OCI-LY7 (cell line): Measurements from ENCODE around the gene HEY2. TPM values are rescaled to one million over a fixed set of nuclear protein-coding genes. Genes with fewer than 3 reads are reported as not detected.
A peak's percentile ranks its signal among the peaks of the same experiment; 100 is the strongest.

Source experiments
- BruUV-seq: library from RNA; stranded (reverse); fragments of 400-500 nt; replicated peaks from 2 replicates; lab custom pipeline; 2021; lab: Mats Ljungman, UMichigan
- CTCF ChIA-PET: fragments of 300-600 bp; sonication (Branson Sonifier 250); formaldehyde crosslinking; loops from one replicate; lab custom pipeline; 2022; ENCODE audit warnings: antibody characterized with exemption; ENCODE audit not compliant: unreplicated experiment; lab: Charles Lee
- POLR2A ChIA-PET: fragments of 300-600 bp; sonication (Branson Sonifier 250); formaldehyde crosslinking; loops from one replicate; lab custom pipeline; 2022; ENCODE audit warnings: antibody characterized with exemption; lab: Charles Lee
- DNase-seq: peaks from one replicate; pipeline ENCODE4 v3.0.0-alpha.2; 2015; ENCODE audit warnings: low spot score
- H2AFZ ChIP-seq: fragments of 200-600 bp; sonication (generic), shearing (Covaris generic); 2 replicates; pipeline ENCODE4 v1.6.1; 2014; ENCODE audit warnings: mild to moderate bottlenecking, antibody characterized with exemption, low read length, moderate library complexity
- H3K27ac ChIP-seq: fragments of 200-600 bp; sonication (generic); 2 replicates; pipeline ENCODE4 v1.5.1; 2014; ENCODE audit warnings: mixed run types, low read depth, mild to moderate bottlenecking, moderate library complexity, low read length, inconsistent platforms; ENCODE audit not compliant: poor library complexity, severe bottlenecking
- H3K36me3 ChIP-seq: fragments of 200-600 bp; sonication (generic); 2 replicates; pipeline ENCODE4 v1.6.1; 2014; ENCODE audit warnings: mild to moderate bottlenecking, antibody characterized with exemption, low read length, moderate library complexity, mixed read lengths; ENCODE audit not compliant: insufficient read depth
- H3K4me1 ChIP-seq: fragments of 200-600 bp; sonication (generic); 2 replicates; pipeline ENCODE4 v1.5.1; 2014; ENCODE audit warnings: mild to moderate bottlenecking, low read length; ENCODE audit not compliant: insufficient read depth, poor library complexity, severe bottlenecking
- H3K4me2 ChIP-seq: fragments of 200-600 bp; sonication (generic); 2 replicates; pipeline ENCODE4 v1.6.1; 2014; ENCODE audit warnings: mild to moderate bottlenecking, low read length
- H3K4me3 ChIP-seq: fragments of 200-600 bp; sonication (generic); 2 replicates; pipeline ENCODE4 v1.5.1; 2014; ENCODE audit warnings: mild to moderate bottlenecking, low read depth, low read length; ENCODE audit not compliant: poor library complexity, severe bottlenecking
- H3K79me2 ChIP-seq: fragments of 200-600 bp; sonication (generic); 2 replicates; pipeline ENCODE4 v1.6.1; 2016; ENCODE audit warnings: low read depth, mild to moderate bottlenecking, low read length, moderate library complexity, mixed read lengths; ENCODE audit not compliant: insufficient read depth
- H3K9me2 ChIP-seq: fragments of 200-600 bp; sonication (generic); 2 replicates; pipeline ENCODE4 v1.6.1; 2016; ENCODE audit warnings: mild to moderate bottlenecking, low read length, mixed read lengths; ENCODE audit not compliant: insufficient read depth
- H3K9me3 ChIP-seq: fragments of 200-600 bp; sonication (generic); 2 replicates; pipeline ENCODE4 v1.6.1; 2014; ENCODE audit warnings: mild to moderate bottlenecking, mixed run types, low read length, mixed read lengths
- H4K20me1 ChIP-seq: fragments of 200-600 bp; sonication (generic); 2 replicates; pipeline ENCODE4 v1.6.1; 2014; ENCODE audit warnings: mild to moderate bottlenecking, antibody characterized with exemption, low read length, moderate library complexity, mixed read lengths; ENCODE audit not compliant: insufficient read depth
- EZH2phosphoT487 ChIP-seq: fragments of 200-600 bp; sonication (generic); IDR thresholded peaks from 2 replicates; pipeline ENCODE4 v1.6.1; 2018; ENCODE audit warnings: low read depth, borderline replicate concordance, mild to moderate bottlenecking, mixed run types, antibody characterized with exemption, low read length, moderate library complexity, mixed read lengths
- intact Hi-C: fragments of 100-400 bp; cut with micrococcal nuclease; formaldehyde crosslinking; loops from one replicate; pipeline ENCODE4 v1.10.0; 2022; ENCODE audit not compliant: unreplicated experiment
- total RNA-seq, 2 experiments: library from RNA; depleted of rRNA in 1 of 2; stranded (reverse); fragments of >200 nt in 1 of 2; shearing (Covaris generic) in 1 of 2; gene quantifications; 2 replicates each; pipeline ENCODE4 v1.2.3, GENCODE V29; 2014 to 2022
- TF ChIP-seq, protein P1 (sequence below): fragments of 200-600 bp; sonication (generic); conservative IDR thresholded peaks from 2 replicates; pipeline ENCODE4 v1.5.1; 2014; ENCODE audit warnings: mild to moderate bottlenecking, antibody characterized with exemption, low read length, moderate library complexity, mixed read lengths

Gene HEY2
- total RNA-seq, 2 experiments from 2014 or later, result 0.32 to 1.3 TPM

- Histone ChIP-seq H3K36me3 (peaks cover 24% of the 10 kb centered on the region; the same call in 1 of the 2 replicates), H3K79me2 (peaks cover 97% of the 10 kb centered on the region), H3K9me2 (no peaks in the 10 kb centered on the region), H3K4me1 (peaks cover 99% of the 10 kb centered on the region), H3K4me2 (peak overlapping the region; percentile 96), H3K27ac (peak overlapping the region; percentile 97), H4K20me1 (no peaks in the 10 kb centered on the region), H2AFZ (no peak overlapping the region; the same call in 1 of the 2 replicates), H3K9me3 (no peaks in the 10 kb centered on the region), H3K4me3 (peak overlapping the region; percentile 58)
- ChIA-PET POLR2A (interaction anchor here (1.0 to 4.6 kb wide), 8 partner anchors 9 to 187 kb away, joined by 3 to 26 read pairs (median 16); partner anchors contain the start of gene NCOA7), CTCF (interaction anchor here (1.0 kb wide), 2 partner anchors 9 to 11 kb away, joined by 3 to 4 read pairs; no protein-coding TSS in a partner anchor)
- no TSS peak for BruUV-seq
- no peak for TF ChIP-seq EZH2phosphoT487
- TF ChIP-seq, protein P1, sequence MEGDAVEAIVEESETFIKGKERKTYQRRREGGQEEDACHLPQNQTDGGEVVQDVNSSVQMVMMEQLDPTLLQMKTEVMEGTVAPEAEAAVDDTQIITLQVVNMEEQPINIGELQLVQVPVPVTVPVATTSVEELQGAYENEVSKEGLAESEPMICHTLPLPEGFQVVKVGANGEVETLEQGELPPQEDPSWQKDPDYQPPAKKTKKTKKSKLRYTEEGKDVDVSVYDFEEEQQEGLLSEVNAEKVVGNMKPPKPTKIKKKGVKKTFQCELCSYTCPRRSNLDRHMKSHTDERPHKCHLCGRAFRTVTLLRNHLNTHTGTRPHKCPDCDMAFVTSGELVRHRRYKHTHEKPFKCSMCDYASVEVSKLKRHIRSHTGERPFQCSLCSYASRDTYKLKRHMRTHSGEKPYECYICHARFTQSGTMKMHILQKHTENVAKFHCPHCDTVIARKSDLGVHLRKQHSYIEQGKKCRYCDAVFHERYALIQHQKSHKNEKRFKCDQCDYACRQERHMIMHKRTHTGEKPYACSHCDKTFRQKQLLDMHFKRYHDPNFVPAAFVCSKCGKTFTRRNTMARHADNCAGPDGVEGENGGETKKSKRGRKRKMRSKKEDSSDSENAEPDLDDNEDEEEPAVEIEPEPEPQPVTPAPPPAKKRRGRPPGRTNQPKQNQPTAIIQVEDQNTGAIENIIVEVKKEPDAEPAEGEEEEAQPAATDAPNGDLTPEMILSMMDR, result no peak
- DNase-seq, result peak; percentile 83
- intact Hi-C loops, result loop anchor here (10.0 kb wide), 1 partner anchor 1546 kb away; the partner anchor contains the start of gene ECHDC1
These were observed 49.5 kb downstream of the HEY2 start for GRCh38 chr6:125798734-125799508.

DNA sequence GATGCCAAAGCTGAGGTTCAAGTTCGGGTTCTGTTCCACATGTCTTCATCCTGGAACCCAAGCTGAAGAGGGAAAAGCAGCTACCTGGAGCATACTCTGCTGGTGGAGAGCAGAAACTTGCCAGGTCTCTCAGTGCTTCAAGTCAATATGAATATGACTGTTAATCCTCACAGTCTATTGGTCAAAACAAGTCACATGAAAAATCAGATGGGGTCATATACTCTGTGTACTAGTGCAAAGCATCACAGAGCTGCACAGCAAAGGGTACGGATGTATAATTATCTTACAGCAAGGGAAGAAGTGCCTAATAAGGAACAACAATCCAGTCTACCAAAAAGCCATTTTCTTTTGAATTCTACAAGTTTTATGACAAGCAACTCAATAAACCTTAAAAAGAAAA lies 53.0 kb downstream of the HEY2 start:
- H3K4me1 ChIP-seq, result peaks cover 97% of the 10 kb centered on the region
- peaks cover 85% of the 10 kb centered on the region for H3K79me2 ChIP-seq
- H2AFZ ChIP-seq, result no peak overlapping the region; the same call in 1 of the 2 replicates
- ChIA-PET POLR2A (interaction anchor here (0.6 to 2.5 kb wide), 8 partner anchors 8 to 492 kb away, joined by 3 to 21 read pairs (median 4); partner anchors contain the start of genes HINT3 and NCOA7), CTCF (interaction anchor here (1.2 to 1.7 kb wide), 2 partner anchors 8 to 11 kb away, joined by 3 to 6 read pairs; no protein-coding TSS in a partner anchor)
- H3K9me2 ChIP-seq, result no peaks in the 10 kb centered on the region
- peaks cover 24% of the 10 kb centered on the region for H3K36me3 ChIP-seq
- no peaks in the 10 kb centered on the region for H4K20me1 ChIP-seq
- H3K4me2 ChIP-seq, result peak overlapping the region; percentile 65
- no peaks in the 10 kb centered on the region for H3K9me3 ChIP-seq
- no peak for TF ChIP-seq EZH2phosphoT487
- TF ChIP-seq, protein P1, result no peak
- DNase-seq, result no peak
- peak overlapping the region; percentile 24 for H3K4me3 ChIP-seq
- BruUV-seq, result no TSS peak
- peak overlapping the region; percentile 67 for H3K27ac ChIP-seq
- intact Hi-C loops, result no loop called here
